GM18517 (cell line): Measurements from ENCODE around the gene SSR3.
"Not testable (repeated sequence)": the region's sequence is repeated elsewhere in the genome, so short reads cannot be mapped to it uniquely, and the experiment has no call there.

Experiments used
- ATAC-seq: cut with Tn5 transposase; IDR thresholded peaks from one replicate; pipeline ENCODE4 v1.9.1; 2021; ENCODE audit warnings: mild to moderate bottlenecking, moderate library complexity; ENCODE audit not compliant: unreplicated experiment

The SSR3 gene

DNA sequence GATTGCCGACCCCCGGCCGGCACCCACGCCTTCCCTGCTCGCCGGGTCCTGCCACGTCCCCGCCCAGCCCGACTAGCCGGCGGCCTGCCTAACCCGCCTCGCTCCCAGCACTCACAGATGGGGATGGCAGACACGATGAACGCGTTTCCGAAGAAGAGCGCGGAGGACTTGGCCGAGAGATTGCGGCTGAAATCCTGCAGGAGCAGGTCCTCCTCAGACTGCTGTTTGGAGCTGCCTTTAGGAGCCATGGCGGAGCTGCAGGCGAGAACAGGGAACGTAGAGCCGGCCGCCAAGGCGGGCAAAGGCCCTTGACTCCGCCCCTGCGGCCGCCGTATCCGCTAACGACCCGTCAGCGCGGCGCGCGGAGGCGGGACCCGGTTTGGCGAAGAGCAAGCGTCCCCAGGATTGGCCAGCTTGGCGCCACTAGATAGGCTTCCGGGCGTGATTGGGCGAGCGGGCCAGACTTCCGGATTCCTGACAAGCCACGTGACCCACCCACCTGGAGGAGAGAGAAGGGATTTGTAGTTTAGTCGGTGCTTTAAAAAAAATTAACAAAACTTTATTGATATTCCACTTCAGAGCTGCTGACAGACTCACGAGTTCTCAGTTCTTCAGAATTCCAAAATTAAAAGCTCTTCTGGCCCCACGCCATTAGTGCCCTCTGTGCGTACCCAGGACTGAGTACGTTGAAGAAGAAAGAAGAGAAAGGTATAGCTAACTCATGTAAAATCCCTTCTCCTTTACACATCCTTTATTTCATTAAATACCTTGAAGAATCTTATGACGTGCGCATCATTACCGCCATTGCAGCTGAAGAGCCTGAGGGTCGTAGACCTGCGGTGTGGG lies at the start of gene SSR3:
Gene SSR3 (minus strand): TSS at position 276 of the 846 bp plus-strand sequence. CDS start 28 bp downstream, at position 248.
- peak; percentile 92 for ATAC-seq

DNA sequence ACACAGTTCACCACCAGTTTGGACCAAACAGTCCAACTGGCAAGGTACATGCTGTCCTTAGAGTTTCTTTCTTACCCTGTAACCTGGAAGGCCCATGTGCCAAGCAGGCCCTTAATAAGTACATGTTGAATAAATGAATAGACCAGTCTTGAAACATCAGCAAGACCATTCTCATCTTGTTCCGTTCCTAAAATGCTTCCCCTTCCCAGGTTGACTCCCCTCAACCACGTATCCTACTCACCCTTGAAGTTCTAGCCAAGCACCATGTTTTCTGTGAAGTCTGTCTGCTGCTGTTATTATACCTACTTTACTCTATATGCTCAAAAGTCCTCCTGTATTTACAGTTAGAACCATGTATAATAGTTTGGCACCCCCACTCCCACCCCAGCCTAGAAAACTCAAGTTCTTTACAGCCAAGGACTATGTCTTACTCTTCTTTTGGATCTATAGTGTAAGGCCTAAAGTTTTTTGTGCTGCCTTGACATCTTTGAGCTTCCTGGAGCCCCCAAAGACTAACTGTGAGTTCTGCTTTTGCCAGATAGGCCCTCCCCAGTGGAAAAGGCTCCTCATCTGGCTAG lies 49.2 kb upstream of the SSR3 start:
- ATAC-seq, result no peak

DNA sequence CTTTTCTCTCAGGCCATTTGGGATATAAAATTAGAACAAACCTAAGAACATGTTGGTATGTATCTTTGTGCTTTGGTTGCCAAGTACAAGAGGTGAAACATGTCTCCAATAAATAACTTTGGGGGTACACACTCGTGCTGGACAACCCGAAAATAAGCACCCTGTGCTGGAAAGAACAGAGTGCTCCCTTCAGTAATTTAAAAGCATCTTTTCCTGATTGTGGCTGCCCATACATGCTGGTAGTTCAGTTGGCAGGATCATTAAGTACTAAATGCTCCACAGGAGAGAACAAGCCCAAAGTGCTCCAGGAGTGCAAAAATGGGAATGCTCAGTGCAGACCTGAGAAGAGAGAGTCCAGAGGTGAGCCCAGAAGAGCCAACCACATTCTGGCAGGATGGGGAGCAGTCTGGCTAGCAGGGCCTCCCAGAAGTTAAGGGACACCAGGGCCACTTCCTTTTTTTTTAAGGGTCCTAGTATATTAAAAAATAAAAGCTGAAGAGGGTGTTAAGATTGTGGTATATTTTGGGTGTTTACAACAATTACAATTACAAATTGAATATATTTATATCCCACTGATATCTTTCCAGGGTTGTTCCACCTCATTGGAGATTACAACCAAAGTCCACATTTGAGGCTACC lies 48.6 kb upstream of the SSR3 start:
- no peak for ATAC-seq

DNA sequence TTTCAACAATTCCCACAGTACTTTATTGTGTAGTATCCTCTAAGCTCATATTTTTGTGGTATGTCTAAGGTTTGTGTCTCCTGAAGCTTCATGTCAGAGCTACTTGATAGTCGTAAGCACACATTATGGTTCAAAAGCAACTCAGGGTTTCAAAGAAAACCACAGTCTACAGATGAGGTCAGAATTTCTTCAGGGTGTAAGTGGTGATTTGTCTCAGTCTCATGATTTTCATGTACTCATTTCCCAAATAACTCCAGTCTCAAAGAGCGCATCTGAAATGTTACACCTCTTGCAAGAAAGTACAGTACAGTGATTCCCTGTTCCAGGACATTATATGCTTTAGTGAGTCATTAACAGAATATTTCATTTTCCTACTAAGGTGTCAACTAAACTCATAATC lies 47.5 kb upstream of the SSR3 start:
- no peak for ATAC-seq

DNA sequence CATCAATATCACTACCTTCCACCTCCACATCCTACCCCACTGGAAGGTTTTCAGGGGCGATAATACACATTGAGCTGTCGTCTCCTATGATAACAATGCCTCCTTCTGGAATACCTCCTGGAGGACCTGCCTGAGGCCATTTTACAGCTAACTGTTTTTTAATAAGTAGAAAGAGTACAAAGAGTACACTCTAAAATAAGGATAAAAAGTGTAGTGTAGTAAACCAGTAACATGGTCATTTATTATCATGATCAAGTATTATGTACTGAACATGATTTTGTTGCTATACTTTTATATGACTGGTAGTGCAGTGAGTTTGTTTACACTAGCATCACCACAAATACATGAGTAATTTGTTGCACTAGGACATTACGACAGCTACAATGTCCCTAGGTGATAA lies 46.6 kb upstream of the SSR3 start:
- ATAC-seq, result no peak

DNA sequence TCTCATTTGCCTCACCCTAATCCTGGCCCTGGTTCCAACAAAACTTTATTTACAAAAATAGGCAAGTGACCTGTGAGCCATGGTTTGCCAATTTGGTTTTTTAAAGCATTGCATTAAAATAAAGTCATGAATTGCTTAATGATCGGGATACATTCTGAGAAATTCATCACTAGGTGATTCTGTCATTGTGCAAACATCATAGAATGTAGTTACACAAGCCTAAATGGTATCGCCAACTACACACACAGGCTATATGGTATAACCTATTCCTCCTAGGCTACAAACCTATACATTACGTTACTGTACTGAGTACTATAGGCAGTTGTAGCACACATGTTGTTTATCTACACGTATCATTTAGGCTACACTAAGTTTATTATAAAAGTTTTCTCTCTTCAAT lies 45.9 kb upstream of the SSR3 start:
- no peak for ATAC-seq

DNA sequence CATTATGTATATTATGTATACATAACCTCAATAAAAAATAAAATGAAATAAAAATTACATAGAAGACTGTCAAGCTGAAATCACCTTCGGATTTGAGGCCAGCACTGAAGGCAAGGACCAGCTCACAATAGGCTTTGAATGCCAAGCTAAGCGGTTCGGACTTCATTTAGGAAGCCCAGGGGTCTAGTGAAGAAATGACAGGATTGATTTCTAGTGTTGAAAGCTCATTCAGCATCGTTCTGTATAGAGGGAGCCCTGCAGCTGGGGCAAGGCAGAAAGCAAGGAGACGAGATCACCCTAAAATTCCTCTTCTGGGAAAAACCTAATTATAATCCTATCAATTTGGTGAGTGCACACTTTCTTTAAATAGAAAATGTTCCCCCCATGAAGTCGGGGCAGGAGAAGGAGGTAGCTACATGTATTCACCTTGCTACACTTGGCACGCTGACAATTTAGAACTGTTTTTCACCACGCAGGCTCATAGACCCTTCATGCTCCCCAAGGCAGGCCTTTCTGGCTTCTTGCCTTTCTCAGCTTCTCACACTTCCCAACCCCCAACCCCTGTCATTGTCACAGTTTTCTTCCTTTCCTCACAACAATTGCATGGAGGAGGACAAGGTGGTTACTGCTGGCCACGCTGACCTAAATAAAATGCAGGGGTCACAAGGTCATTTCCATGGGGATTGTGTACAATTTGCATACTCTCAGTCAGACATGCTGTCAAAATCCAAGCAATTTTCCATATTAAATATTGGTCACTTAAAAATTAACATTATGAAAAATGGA lies 44.4 kb upstream of the SSR3 start:
- no peak for ATAC-seq

DNA sequence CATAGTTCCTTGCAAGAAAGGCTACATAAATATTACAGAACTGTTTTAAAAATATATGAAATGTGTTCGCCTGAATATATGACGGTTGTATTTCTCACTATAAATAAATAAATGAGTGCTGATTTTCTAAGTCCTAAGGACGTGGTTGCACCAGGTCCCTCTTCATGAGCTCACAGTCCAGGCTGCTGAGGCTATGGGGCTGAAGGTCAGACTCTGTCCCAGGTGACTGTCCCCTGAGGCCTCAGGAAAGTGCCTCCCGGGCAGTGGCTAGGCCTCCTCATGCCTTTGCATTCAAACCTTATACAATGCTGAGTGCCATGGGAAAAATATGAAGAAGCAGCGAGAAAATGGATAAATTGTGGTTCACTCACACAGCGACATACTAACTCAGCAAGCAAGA lies 43.5 kb upstream of the SSR3 start:
- no peak for ATAC-seq

DNA sequence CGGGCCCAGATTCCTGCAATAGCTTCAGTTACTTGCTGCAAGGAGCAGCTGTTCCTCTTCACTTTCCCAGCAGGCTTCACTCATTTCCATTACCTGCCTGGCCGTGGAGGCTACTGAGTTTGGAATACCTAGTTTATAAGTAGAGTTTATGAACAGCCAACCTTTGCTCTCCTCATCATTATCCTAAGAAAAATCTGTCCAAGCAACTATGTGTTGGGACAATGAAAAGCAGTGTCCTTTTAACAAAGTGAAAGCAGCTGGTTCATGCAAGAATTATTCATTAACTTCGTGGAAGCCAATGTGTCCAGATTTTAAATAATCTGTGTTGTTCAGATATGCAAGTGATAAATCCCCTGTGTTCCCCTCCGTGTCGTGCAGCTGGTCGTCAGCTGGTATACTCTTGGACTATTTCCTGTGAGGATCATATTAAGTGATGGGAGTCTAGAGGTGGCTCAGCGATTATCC lies 39.3 kb upstream of the SSR3 start:
- ATAC-seq, result no peak

DNA sequence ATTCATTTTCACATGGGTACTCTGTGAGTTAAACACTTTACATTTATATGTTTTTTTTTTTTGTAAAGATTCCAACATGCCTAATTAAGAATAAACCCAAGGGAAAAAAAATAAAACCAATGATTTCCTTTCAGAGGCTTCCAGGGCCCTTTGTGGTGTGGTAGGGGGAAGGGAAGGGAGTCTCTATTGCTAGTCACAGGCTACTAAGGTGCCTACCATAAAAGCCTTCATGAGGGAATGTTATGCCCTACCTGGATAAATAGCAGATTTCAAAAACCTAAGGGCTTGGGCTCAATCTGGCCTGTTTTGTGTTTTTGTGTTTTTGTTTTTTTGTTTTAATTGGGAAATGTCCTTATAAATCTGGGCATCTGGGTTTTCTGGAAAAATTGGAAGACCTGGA lies 38.9 kb upstream of the SSR3 start:
- ATAC-seq, result no peak

DNA sequence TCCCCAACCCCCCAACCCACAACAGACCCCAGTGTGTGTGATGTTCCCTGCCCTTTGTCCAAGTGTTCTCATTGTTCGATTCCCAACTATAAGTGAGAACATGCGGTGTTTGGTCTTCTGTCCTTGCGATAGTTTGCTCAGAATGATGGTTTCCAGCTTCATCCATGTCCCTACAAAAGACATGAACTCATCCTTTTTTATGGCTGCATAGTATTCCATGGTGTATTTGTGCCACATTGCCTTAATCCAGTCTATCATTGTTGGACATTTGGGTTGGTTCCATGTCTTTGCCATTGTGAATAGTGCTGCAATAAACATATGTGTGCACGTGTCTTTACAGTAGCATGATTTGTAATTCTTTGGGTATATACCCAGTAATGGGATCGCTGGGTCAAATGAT lies 34.9 kb upstream of the SSR3 start:
- not testable (repeated sequence) for ATAC-seq

DNA sequence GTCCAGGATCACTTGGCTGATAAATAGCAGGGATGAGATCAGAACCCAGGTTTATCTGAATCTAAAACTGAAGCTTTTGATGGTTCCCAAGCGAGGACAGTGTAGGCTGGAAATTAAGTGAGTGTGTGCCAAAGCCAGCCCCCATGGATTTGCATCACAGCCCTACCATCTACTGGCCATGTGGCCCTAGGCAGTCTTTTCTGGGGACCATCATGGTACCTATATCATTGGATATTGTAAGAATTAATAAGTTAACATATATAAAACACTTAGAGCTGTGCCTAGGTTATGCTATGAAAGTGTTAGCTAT lies 32.8 kb upstream of the SSR3 start:
- peak; percentile 10 for ATAC-seq

DNA sequence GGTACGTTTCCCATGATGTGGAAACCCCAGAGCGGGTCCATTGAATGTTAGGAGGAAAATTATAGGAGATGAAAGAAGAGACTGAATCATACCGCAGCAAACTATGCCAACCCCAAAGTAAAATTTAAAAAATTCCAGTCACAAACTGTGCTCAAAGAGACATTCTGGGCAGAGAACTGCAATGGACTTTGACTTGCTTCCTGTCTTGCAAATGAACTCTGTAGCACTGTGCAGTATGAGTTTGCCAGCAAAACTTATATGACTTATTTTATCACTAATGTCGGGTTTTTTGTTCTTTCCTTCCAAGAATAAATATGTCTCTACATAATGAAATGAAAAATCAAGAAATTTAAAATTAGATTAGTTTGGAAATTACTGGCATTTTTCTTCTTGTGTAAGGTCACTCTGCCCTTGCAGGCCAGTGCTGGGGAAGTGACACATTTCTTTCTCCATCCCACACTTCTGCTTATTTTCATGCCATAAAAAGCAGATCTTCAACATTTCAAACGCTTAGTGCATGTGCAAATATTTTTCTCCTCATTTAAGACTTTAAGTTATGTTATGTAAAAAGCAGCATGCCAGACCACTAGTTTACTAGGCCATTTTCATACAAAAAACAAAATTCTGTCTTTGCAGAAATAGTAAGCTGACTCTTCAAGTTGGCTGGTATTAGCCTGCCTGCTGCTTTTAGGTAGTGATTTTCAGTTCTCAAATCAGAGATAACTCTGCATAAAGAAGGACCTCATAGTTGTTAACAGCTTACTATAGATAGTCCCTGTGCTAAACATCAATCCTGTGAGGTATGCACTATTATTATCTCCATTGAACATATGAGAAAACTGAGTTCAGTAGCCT lies 32.2 kb upstream of the SSR3 start:
- ATAC-seq, result peak; percentile 47

DNA sequence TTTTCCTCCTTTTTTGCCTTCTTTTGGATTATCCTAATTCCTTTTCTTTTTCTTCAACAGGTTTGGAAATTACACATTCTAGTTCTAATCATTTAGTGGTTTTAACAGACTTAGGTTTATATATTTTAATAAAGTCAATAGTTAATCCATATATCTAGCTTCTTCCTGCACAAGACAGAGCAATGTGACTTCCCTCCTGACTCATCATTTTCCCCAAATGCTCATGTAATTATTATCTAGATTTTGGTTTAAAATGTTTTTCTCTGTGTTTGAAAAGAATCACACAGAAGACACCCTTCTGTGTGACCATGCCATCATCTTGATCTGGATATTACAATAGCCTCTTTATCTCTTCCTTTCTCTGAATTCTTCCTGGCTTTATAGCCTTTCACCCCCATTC lies 28.6 kb upstream of the SSR3 start:
- ATAC-seq, result no peak

DNA sequence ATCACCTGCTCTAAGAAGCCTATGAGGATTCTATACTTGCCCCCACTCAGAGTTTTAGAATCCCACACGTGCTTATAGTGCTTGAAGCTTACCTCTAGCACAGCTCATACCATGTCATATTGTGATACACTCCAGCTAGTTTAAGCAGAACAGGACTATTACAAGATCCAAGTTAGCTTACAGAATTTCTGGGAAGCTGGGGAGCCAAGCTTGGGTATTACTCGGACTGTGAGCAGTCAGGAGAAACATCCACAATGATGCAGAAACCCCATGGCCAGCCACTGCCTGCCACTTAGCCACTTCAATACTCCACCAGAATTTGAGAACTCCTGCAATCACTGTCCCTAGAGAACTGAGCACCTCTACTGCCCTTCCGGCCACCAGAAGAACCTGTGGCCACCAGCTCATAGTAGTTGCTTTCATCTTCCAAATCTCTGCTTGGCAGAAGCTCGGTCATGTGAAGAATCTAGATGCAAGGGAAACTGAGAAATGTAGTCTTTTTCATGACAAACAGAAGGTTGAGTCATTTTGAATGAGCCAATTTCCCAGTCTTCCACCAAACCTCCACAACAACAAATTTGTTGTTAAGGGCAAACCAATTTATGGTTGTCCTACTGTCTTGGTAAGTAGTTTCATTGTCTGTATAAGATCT lies 27.7 kb upstream of the SSR3 start:
- ATAC-seq, result peak; percentile 72

DNA sequence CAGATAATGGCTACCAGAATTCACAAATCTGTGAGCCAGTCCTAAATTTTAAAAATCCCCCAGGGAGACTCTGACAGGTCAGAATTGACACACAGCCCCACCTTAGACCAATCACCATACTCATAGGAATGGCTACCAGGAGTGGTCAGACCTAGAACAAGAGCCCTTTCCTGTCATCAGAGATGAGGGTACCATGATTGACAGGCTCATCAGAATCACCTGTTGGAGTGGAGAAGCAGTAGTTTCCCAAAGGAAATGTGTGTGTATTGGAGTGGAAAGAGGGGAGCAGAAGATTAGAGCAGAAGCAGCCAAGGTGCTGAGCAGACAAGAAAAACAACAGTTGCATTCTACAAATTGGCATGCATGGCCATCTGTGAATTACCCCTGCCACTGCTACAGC lies 27.0 kb upstream of the SSR3 start:
- ATAC-seq, result no peak

DNA sequence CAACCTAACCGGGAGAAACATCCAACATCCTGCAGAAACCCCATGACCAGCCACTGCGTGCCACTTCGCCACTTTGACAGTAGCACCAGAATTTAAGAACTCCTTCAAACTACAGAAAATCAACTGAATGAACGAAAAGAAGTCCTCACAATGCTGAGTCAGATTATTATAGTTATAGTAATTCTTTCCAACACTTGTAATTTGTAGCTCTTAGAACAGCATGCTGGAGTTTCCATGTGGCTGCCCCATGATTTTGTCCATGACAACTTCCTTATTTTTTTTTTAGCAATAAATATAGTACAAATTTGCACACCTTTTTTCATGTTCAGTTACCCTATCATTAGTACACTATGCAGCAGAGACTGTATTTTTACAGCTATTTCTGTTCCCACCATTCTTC lies 26.1 kb upstream of the SSR3 start:
- ATAC-seq, result no peak

DNA sequence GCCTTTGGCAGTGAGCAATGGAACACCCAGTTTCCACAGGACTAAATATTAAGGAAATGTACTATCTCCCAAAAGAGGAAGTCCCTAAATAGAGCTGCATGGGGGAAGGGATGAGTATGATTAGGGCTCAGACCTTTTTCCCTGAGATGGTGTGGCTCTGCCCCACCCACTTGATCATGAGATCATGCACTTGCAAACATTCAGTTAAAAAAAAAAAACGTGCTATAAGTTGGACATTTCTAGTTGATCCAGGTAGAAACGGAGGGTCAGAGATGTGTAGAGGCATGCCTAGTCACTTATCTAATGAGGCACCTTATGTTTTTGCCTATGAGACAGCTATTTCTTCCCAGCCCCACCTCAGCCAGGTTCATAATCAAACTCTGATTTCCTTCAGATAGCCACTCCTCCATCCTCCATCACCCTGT lies 24.5 kb upstream of the SSR3 start:
- ATAC-seq, result no peak

DNA sequence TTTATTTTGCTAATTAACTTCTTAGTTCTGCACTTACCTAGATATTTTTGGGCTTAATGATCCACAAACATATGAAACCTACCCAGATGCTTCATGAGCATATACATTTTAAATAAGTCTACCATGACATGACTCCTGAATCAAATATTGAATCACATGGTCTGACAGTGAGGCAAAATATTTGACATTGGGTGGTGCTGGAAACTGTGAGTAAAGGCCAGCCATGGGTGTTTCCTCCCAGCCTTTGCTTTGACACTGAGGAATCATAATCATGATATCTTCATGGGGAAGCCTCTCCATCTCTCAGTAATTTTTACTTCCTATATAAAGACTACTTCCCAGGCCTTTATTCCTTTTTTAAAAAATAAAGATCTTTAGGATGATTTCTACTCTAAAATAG lies 22.8 kb upstream of the SSR3 start:
- ATAC-seq, result no peak
